NCI-H345 treated with DMSO at 0.1 percent for 48 hours (cell line): Measurements from ENCODE around the gene NSMCE4A.
A peak's percentile ranks its signal among the peaks of the same experiment; 100 is the strongest.
"Not testable (repeated sequence)": the region's sequence is repeated elsewhere in the genome, so short reads cannot be mapped to it uniquely, and the experiment has no call there.

Experiments
- DNase-seq: peaks from one replicate; lab custom pipeline; 2025; ENCODE audit not compliant: unreplicated experiment; lab: John Stamatoyannopoulos, UW

The NSMCE4A gene

GRCh38 chr10:121974535-121975294, at the start of gene NSMCE4A:
Gene NSMCE4A (minus strand): TSS chr10:121975217. CDS start chr10:121975165, 52 bp downstream.
- peak; percentile 29 for DNase-seq

DNA sequence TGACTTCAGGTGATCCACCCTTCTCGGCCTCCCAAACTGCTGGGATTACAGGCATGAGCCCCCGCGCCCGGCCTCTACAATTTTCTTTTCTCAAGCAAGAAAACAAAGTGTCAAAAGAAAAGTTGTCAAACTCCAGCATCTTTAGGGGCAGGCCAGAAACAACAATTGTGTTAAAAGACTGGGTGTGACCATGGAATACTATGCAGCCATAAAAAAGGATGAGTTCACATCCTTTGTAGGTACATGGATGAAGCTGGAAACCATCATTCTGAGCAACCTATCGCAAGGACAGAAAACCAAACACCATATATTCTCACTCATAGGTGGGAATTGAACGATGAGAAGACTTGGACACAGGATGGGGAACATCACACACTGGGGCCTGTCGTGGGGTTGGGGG, 48.2 kb upstream of the NSMCE4A start:
- not testable (repeated sequence) for DNase-seq

DNA sequence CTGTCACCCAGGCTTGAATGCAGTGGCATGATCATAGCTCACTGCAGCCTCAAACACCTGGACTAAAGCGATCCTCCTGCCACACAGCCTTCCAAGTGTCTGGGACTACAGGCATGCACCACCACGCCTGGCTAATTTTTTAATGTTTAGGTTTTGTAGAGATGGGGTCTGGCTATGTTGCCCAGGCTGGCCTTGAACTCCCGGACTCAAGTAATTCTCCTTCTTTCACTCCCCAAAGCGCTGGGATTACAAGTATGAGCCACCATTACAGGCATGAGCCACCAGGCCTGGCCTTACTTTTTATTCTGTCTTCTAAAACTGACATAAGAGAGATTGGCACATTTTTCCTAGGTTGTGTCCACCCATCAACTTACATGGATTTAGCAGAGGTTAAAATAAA, 47.3 kb upstream of the NSMCE4A start:
- no peak for DNase-seq

DNA sequence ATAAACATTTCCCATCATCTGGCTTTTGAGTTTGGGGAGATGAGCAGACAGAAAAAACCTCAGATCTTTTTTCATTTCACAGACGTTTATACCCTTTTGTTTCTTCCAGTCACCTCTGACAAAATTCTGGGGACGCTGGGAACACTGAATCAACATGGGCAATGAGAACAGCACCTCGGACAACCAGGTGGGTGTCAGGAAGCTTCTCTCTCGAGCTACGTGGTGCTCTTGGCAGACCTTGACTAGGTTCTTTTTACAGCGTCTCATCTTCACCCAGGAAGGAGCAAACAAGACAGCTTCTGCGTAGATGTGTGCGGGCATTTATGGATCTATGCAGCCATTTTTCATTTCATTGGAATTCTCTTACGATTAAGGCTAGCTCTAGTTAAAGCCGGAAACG, 46.8 kb upstream of the NSMCE4A start:
- no peak for DNase-seq

DNA sequence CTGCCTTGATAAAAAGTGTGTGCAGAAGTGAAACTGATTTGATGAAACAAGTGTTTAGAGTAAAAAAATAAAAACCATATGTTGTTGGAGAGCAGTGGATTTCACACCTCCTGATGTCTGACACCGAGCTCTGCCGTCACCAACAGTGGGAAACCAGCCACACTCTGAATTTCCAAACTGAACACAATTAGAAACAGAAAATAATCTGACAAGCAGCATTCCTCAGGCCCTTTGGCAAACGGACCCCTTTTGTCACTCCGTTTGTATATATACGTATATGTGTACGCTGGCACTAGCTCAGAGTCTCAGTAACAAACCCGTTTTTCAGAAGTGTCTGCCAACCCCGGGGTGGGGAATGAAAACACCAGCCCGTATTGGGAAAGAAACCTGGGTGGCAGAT, 46.4 kb upstream of the NSMCE4A start:
- no peak for DNase-seq

DNA sequence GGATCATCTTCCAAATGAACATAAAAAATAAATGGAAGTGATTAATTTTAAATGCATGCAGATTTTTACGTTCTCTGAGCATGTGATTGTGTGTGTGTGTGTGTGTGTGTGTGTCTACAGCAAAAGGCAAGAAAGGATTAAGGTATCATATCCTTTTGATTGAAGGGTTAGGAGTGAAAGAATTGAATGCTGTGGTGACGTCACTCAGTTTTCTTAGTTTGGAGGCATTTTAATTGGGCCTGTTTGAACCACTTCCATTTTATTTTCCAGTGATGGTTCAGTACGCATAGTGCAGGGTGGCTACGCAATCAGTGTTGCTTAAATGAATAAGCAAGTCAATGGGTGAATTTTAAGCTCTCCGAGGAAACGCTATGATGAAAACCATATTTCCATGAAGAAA, 45.2 kb upstream of the NSMCE4A start:
- no peak for DNase-seq

- DNase-seq, result no peak
These were observed 44.5 kb upstream of the NSMCE4A start for GRCh38 chr10:122019414-122019975.

DNA sequence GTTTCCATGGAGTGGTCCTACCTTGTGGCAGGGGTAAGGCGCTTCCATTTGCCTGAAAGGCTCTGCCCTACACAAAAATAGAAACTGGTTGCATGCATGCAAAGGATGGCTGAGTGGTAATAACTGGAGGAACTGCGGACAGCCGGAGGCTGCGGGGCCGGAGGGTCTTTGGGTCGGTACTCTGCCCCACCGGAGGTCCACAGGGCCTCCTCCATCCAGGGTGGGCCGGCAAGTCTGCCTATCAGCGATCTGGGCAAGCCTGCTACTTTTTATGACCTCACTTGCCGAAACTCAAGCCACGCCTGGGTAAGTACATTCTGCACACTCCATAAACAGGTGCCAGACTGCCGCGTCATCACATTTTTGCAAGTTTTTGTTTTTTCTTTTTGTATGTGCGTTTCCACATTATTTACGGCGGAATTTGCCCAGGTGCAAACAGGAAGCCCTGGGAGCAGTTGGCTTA, 44.0 kb upstream of the NSMCE4A start:
- no peak for DNase-seq

- no peak for DNase-seq
These were observed 43.5 kb upstream of the NSMCE4A start for GRCh38 chr10:122018491-122018890.

DNA sequence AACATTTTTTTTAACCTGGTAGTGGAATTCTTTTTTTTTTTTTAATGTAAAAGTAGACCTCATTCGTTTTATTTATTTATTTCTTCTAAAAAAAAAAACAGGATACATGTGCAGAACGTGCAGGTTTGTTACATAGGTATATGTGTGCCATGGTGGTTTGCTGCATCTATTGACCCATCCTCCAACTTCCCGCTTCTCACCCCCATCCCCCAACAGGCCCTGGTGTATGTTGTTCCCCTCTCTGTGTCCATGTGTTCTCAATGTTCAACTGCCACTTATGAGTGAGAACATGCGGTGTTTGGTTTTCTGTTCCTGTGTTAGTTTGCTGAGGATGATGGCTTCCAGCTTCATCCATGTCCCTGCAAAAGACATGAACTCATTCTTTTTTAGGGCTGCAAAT, 42.9 kb upstream of the NSMCE4A start:
- DNase-seq, result not testable (repeated sequence)

DNA sequence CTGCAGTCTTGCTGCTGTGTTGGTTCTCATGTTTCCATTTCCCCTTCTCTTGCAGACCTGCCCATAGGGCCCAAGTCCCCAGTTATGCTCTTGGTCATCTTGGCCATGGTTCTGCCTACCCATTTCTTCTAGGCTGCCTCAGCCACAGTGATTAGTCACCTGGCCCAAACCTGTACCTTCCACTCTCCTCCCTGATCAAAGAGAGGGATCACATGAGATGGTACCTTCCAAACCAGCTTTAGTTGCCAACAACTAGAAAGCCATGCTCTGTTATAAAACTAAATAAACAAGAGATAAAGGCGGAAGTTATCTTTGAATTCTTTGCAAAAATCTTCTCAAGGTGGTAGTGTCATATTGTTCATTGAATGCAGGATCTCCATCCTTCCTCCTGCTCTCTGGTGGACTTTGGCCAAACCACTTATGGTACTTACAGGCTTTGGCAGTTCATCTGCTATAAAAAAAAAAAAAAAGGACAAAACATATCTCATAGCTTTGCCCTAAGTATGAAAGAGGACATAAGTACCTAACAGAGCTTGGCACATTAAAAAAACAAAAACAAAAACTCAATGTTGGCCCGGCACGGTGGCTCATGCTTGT, 39.7 kb upstream of the NSMCE4A start:
- DNase-seq, result no peak

- DNase-seq, result no peak
These were observed 38.3 kb upstream of the NSMCE4A start for GRCh38 chr10:122013311-122013780.

GRCh38 chr10:122012731-122013130, 37.7 kb upstream of the NSMCE4A start:
- no peak for DNase-seq

GRCh38 chr10:122010405-122011050, 35.5 kb upstream of the NSMCE4A start:
- no peak for DNase-seq

DNA sequence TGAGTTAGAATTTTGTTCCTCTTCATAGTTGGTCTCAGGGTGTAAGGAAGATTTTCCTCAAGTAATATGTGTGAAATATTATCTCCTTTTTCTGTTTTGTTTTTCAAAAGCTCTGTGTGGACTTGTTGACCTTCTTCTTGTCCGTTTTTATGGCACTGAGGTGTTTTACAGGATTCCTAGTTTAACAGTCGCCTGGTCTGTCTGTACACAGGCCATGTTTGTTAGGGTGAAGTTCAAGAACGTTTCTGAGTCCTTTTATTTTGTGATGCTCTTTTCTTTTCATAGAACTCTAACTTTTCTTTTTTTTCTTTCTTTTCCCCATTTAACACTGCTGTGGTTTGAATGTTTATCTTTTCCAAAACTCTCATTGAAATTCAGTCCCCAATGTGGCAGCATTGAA, 32.4 kb upstream of the NSMCE4A start:
- DNase-seq, result no peak

- no peak for DNase-seq
These were observed 26.7 kb upstream of the NSMCE4A start for GRCh38 chr10:122001698-122002097.

- no peak for DNase-seq
These were observed 24.3 kb upstream of the NSMCE4A start for GRCh38 chr10:121999301-121999700.

DNA sequence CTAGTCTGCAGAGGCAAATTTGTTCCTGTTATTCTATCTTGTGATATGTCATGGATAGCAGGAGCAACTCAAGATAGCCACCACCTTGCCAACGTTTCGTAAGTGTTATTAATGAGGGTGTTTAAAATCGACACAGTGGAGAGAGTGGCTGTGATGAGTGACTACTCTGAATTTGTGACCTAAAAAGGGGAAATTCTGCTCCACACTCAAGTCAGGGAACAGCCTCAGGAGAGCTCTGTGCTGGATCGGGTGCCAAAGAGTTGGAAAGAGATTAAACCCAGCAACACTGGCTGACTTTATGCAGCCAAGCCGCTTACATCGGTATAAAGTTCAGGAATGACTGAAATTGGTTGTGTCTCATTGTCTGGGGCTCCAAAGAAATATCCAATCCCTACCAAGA, 23.4 kb upstream of the NSMCE4A start:
- no peak for DNase-seq

DNA sequence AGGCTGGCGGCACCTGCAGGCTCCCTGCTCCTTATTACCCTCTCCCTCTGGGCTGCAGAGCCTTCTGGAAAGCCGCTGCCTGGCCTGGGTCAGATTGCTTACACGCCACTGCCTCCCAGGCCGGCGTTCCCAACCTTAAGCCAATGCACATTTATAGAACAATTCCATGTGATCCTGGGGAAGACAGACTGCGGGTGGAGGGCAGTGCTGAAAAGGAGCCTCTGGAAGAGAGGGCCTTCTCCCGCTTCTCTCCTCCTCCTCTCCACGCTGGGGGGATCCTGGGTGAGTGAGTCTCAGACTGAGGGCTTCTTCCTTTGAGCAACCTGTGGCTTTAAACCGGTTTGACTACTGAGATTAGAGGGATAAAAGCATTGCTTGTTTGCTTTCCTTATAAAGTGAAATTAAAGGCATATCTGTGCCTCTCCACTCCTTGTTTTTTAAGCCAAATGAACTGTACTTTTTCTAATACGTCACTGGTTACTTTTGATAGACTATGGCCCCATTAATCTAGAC, 19.5 kb upstream of the NSMCE4A start:
- DNase-seq, result no peak

DNA sequence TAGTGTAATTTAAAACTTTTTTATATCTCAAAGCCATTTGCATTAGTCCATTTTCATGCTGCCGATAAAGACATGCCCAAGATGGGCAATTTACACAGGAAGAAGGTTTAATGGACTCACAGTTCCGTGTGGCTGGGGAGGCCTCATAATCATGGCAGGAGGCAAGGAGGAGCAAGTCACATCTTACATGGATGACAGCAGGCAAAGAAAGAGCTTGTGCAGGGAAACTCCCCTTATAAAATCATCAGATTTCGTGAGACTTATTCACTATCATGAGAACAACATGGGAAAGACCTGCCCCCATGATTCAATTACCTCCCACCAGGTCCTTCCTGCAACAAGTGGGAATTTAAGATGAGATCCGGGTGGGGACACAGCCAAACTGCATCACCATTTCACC, 16.7 kb upstream of the NSMCE4A start:
- not testable (repeated sequence) for DNase-seq

DNA sequence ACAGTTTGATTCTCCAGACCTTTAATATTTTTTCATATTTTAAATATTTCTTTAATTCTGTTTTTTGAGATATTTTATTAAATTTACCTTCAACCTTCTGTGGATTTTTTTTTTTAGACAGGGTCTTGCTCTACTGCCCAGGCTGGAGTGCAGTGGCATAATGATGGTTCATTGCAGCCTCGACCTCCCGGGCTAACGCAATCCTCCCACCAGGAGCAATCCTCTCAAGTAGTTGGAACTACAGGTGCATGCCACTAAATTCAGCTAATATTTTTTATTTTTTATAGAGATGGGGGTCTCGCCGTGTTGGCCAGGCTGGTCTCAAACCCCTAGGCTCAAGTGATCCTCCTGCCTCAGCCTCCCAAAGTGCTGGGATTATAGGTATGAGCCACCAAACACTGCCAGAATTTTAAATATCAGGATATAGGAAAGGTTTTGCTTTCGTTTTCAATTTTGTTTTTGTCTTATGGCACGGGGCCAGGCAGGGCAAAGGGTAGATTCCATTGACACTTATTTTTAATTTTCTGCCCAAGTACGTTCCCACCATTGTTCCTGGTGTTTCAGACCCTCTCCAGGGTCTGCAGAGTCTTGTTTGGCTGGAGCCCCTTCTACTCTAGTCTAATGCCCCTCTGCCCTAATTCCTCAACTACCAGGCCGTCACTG, 15.1 kb upstream of the NSMCE4A start:
- no peak for DNase-seq
